Sigmoid colon (tissue), 4 donors: ENCODE data around the gene FBXW4.

Experiments used
- EP300 ChIP-seq, 4 donors: sonication (generic); formaldehyde crosslinking; IDR thresholded peaks; one replicate each; pipeline ENCODE4 v1.6.1; 2017; ENCODE audit warnings: antibody characterized with exemption in 4 of 4
- TF ChIP-seq, protein P1 (sequence below), 4 experiments: fragments of 450-650 bp in 3 of 4; fragments of 200-600 bp in 1 of 4; IDR thresholded peaks; one replicate each; pipeline ENCODE4 v1.5.1; 2016 to 2019; ENCODE audit warnings: antibody characterized with exemption in 4 of 4, mild to moderate bottlenecking in 3 of 4, moderate library complexity in 2 of 4

- TF ChIP-seq, protein P1, sequence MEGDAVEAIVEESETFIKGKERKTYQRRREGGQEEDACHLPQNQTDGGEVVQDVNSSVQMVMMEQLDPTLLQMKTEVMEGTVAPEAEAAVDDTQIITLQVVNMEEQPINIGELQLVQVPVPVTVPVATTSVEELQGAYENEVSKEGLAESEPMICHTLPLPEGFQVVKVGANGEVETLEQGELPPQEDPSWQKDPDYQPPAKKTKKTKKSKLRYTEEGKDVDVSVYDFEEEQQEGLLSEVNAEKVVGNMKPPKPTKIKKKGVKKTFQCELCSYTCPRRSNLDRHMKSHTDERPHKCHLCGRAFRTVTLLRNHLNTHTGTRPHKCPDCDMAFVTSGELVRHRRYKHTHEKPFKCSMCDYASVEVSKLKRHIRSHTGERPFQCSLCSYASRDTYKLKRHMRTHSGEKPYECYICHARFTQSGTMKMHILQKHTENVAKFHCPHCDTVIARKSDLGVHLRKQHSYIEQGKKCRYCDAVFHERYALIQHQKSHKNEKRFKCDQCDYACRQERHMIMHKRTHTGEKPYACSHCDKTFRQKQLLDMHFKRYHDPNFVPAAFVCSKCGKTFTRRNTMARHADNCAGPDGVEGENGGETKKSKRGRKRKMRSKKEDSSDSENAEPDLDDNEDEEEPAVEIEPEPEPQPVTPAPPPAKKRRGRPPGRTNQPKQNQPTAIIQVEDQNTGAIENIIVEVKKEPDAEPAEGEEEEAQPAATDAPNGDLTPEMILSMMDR (IDR thresholded peaks at IDR 0.05), result no peak
- TF ChIP-seq EP300 (IDR thresholded peaks at IDR 0.05), result no peak
Measured at GRCh38 chr10:101696632-101697031, 1.7 kb upstream of the FBXW4 start.
